Spleen (tissue), 11 donors: ENCODE data around the gene C19orf85. TPM values are rescaled to one million over a fixed set of nuclear protein-coding genes. Genes with fewer than 3 reads are reported as not detected.

Experiments used
- DNase-seq: peaks from one replicate; pipeline ENCODE4 v3.0.0-alpha.2; 2020
- H3K27ac ChIP-seq, 8 donors: fragments of 200-600 bp; sonication (generic) in 7 of 8; 1 replicate in 4 of 8; 2 replicates in 4 of 8; pipeline versions ENCODE4 v1.5.0 to v1.8.0; 2016 to 2021; ENCODE audit warnings: inconsistent platforms in 4 of 8, mild to moderate bottlenecking in 4 of 8, moderate library complexity in 1 of 8
- H3K27me3 ChIP-seq, 7 donors: fragments of 200-600 bp; sonication (generic) in 6 of 7; replicated peaks in 1 of 7; 1 replicate in 4 of 7; 2 replicates in 3 of 7; pipeline versions ENCODE4 v1.5.0 to v1.8.0; 2016 to 2021; ENCODE audit warnings: inconsistent platforms in 3 of 7, mild to moderate bottlenecking in 1 of 7
- H3K36me3 ChIP-seq, 6 donors: fragments of 200-600 bp; sonication (generic) in 5 of 6; 1 replicate in 4 of 6; 2 replicates in 2 of 6; pipeline versions ENCODE4 v1.5.0 to v1.8.0; 2016 to 2021; ENCODE audit warnings: inconsistent platforms in 2 of 6
- H3K4me1 ChIP-seq, 6 donors: fragments of 200-600 bp; sonication (generic) in 5 of 6; 1 replicate in 3 of 6; 2 replicates in 3 of 6; pipeline versions ENCODE4 v1.5.0 to v1.8.0; 2016 to 2021; ENCODE audit warnings: inconsistent platforms in 3 of 6
- H3K4me3 ChIP-seq, 8 donors: fragments of 200-600 bp; sonication (generic) in 7 of 8; 1 replicate in 4 of 8; 2 replicates in 4 of 8; pipeline versions ENCODE4 v1.5.0 to v1.8.0; 2016 to 2021; ENCODE audit warnings: inconsistent platforms in 4 of 8, mild to moderate bottlenecking in 4 of 8, moderate library complexity in 2 of 8
- H3K9me3 ChIP-seq, 8 donors: fragments of 200-600 bp; sonication (generic) in 7 of 8; 1 replicate in 4 of 8; 2 replicates in 4 of 8; pipeline versions ENCODE4 v1.5.0 to v1.8.0; 2016 to 2021; ENCODE audit warnings: inconsistent platforms in 4 of 8
- POLR2A ChIP-seq, 3 donors: fragments of 450-650 bp; IDR thresholded peaks; one replicate each; pipeline ENCODE4 v1.5.1; 2017; ENCODE audit warnings: antibody characterized with exemption in 3 of 3, mild to moderate bottlenecking in 1 of 3
- POLR2AphosphoS5 ChIP-seq, 3 donors: sonication (generic); formaldehyde crosslinking; IDR thresholded peaks; one replicate each; pipeline ENCODE4 v1.5.1; 2017; ENCODE audit warnings: antibody characterized with exemption in 3 of 3
- WGBS, 5 donors: extraction: QIAGEN DNeasy Blood & Tissue Kit in 3 of 5; methylation state at CpG; one replicate each; pipeline versions ENCODE4 v1.1.5 to v1.1.7; 2013 to 2018; 5-methylcytosine and 5-hydroxymethylcytosine counted together
- intact Hi-C: fragments of 100-400 bp; cut with DNase I; formaldehyde crosslinking; loops from one replicate; pipeline ENCODE4 v1.15.0; 2023; ENCODE audit warnings: low total_unique reads
- polyA plus RNA-seq, 3 donors: library from polyadenylated mRNA; stranded (reverse); fragments of 200-250 nt; gene quantifications; one replicate each; pipeline ENCODE4 v1.2.1, GENCODE V29; 2013
- total RNA-seq, 7 donors: library from RNA; depleted of rRNA in 3 of 7; stranded (reverse); fragments of >200 nt in 3 of 7; fragmentation: NEBNext Ultra II Directional in 4 of 7; extraction: Animal tissue kit (Norgen Biotek cat#: 25700) in 4 of 7; gene quantifications; one replicate each; pipeline versions ENCODE4 v1.1.0 to v1.2.1, GENCODE V29; 2016 to 2021
- TF ChIP-seq, protein P1 (sequence below), 11 experiments: fragments of 200-600 bp in 7 of 11; fragments of 450-650 bp in 4 of 11; sonication (generic) in 4 of 11; IDR thresholded peaks in 8 of 11; conservative IDR thresholded peaks in 3 of 11; 1 replicate in 7 of 11; 2 replicates in 4 of 11; pipeline versions ENCODE4 v1.4.0 to v1.8.0; 2016 to 2021; ENCODE audit warnings: antibody characterized with exemption in 11 of 11, inconsistent platforms in 4 of 11, mild to moderate bottlenecking in 1 of 11
- donor health status: healthy with polysubstance abuse.
- donor health status: DM: no; HTN: no; CAD: no; lungs with moderate emphysema.
- donor health status: DM: no; HTN: no; CAD: no.
- donor health status: Bipolar disorder and iron deficiency.
- donor health status: healthy.
- donor health status: DM: no; HTN: no; CAD: no.
- donor health status: DM: yes; HTN: yes; CAD: no.

C19orf85 gene
- total and polyA plus RNA-seq, 10 donors = not detected

DNA sequence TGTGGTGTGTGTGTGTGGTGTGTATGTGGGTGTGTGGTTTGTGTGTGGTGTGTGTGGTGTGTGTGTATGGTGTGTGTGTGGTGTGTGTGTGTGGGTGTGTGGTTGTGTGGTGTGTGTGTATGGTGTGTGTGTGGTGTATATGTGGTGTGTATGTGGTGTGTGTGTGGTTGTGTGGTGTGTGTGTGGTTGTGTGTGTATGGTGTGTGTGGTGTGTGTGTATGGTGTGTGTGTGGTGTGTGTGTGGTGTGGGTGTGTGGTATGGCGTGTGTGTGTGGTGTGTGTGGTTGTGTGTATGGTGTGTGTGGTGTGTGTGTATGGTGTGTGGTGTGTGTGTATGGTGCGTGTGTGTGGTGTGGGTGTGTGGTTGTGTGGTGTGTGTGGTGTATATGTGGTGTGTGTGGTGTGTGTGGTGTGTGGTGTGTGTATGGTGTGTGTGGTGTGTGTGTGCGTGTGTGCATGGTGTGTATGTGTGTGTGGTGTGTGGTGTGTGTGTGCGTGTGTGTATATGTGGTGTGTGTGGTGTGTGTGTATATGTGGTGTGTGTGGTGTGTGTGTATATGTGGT is 30.1 kb downstream of the C19orf85 start:
- H3K27ac ChIP-seq = no peak overlapping the region
- no peaks in the 10 kb centered on the region for H3K4me1 ChIP-seq
- H3K4me3 ChIP-seq = no peak overlapping the region
- TF ChIP-seq POLR2AphosphoS5 (IDR thresholded peaks at IDR 0.05) (no peak), POLR2A (IDR thresholded peaks at IDR 0.05) (no peak)
- TF ChIP-seq, protein P1, sequence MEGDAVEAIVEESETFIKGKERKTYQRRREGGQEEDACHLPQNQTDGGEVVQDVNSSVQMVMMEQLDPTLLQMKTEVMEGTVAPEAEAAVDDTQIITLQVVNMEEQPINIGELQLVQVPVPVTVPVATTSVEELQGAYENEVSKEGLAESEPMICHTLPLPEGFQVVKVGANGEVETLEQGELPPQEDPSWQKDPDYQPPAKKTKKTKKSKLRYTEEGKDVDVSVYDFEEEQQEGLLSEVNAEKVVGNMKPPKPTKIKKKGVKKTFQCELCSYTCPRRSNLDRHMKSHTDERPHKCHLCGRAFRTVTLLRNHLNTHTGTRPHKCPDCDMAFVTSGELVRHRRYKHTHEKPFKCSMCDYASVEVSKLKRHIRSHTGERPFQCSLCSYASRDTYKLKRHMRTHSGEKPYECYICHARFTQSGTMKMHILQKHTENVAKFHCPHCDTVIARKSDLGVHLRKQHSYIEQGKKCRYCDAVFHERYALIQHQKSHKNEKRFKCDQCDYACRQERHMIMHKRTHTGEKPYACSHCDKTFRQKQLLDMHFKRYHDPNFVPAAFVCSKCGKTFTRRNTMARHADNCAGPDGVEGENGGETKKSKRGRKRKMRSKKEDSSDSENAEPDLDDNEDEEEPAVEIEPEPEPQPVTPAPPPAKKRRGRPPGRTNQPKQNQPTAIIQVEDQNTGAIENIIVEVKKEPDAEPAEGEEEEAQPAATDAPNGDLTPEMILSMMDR (IDR thresholded peaks at IDR 0.05 in 8 of 11, conservative IDR thresholded peaks at IDR 0.05 in 3 of 11) = no peak
- no peaks in the 10 kb centered on the region for H3K36me3 ChIP-seq
- intact Hi-C loops = no loop called here
- no peaks in the 10 kb centered on the region for H3K9me3 ChIP-seq
- DNase-seq = no peak
- H3K27me3 ChIP-seq = peaks cover 3 to 90% (median 60%) of the 10 kb centered on the region in 7 donors
- 68 to 94% (median 76%) methylated on average over 4 of the region's 4 CpGs for WGBS, 5 donors

DNA sequence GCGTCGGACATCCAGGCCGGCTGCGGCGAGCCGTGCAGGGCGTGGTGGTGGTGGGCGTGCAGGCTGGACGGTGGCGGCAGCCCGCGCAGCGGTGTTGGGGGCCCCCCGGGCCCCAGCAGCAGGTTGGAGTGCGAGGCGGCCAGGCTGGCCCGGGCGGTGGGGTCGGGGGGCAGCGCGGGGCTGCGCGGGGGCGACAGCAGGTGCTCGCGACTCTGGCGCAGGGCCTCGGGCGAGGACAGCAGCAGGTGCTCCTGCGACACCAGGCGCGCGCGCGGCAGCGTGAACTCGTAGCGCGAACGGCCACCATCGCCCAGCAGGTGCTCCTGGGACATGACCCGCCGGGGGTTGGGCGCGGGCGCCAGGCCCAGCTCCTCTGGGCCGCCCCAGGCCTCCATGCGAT is 31.3 kb downstream of the C19orf85 start:
- Histone ChIP-seq H3K36me3 (no peaks in the 10 kb centered on the region), H3K27me3 (peaks cover 3 to 90% (median 52%) of the 10 kb centered on the region in 7 donors), H3K4me3 (no peak overlapping the region), H3K27ac (no peak overlapping the region), H3K9me3 (no peaks in the 10 kb centered on the region), H3K4me1 (no peaks in the 10 kb centered on the region)
- TF ChIP-seq POLR2A (IDR thresholded peaks at IDR 0.05) (no peak), POLR2AphosphoS5 (IDR thresholded peaks at IDR 0.05) (no peak)
- TF ChIP-seq, protein P1 (IDR thresholded peaks at IDR 0.05 in 8 of 11, conservative IDR thresholded peaks at IDR 0.05 in 3 of 11) = no peak
- intact Hi-C loops = no loop called here
- no peak for DNase-seq
- WGBS, 5 donors = 13 to 22% (median 17%) methylated on average over 18 to 48 of the region's 48 CpGs

DNA sequence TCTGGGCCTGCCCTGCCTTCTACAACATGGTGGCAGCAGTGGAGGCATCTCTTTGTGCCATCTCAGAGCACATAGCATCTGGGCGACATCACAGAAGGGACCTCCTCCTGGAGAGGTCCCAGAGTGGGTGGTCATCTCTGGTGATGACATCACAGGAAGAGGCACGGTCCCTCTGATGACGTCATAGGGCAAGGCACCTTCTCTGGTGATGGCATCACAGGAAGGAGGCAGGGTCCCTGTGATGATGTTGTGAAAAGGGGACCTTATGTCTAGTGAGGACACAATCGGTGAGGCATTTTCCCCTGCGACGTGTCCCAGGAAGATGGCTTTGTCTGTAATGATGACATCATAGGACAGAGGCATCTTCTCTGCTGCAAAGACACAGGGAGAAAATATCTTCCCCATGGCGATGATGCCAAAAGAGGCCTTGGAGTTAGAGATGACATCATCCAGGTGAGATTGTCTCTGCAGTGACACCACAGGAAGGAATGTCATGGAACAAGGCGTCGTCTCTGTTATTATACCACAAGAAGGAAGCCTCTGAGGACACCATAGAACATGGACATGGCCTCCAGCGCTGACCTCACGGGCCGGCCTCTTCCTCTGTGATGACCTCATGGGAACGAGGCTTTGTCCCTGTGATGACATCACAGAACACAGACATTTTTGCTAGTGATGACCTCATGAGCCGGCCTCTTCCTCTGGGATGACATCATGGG is 32.2 kb downstream of the C19orf85 start:
- TF ChIP-seq POLR2AphosphoS5 (IDR thresholded peaks at IDR 0.05) = no peak
- H3K9me3 ChIP-seq = no peaks in the 10 kb centered on the region

DNA sequence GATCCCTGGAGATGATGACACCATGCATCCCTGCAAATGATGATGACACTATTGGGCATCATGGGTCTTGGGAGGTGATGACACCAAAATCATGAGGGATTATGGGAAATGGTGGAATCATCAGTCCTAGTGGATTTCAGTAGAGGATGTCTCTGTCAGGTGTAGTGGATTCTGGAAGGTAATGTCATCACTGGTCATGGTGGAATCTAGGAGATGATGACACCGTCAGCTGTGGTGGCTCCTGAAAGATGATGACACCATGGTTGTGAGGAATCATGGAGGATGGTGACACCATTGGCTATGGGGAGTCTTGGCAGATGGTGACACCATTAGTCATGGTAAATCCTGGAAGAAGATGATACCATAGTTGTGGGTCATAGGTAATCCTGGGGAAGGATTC is 33.4 kb downstream of the C19orf85 start:
- 86 to 100% (median 92%) methylated on average over 1 of the region's 1 CpG for WGBS, 5 donors
- Histone ChIP-seq H3K27ac (no peak overlapping the region), H3K4me1 (no peaks in the 10 kb centered on the region), H3K36me3 (no peaks in the 10 kb centered on the region), H3K4me3 (no peak overlapping the region), H3K9me3 (no peaks in the 10 kb centered on the region), H3K27me3 (peaks cover 5 to 88% (median 39%) of the 10 kb centered on the region in 7 donors)
- TF ChIP-seq POLR2AphosphoS5 (IDR thresholded peaks at IDR 0.05) (no peak), POLR2A (IDR thresholded peaks at IDR 0.05) (no peak)
- TF ChIP-seq, protein P1 (IDR thresholded peaks at IDR 0.05 in 8 of 11, conservative IDR thresholded peaks at IDR 0.05 in 3 of 11) = no peak
- no peak for DNase-seq
- intact Hi-C loops = no loop called here

More for the DNA sequence above, 32.2 kb downstream of the C19orf85 start:
- intact Hi-C loops = no loop called here
- Histone ChIP-seq H3K36me3 (no peaks in the 10 kb centered on the region), H3K27me3 (peaks cover 3 to 89% (median 46%) of the 10 kb centered on the region in 7 donors), H3K4me1 (no peaks in the 10 kb centered on the region), H3K4me3 (no peak overlapping the region), H3K27ac (no peak overlapping the region)
- WGBS, 5 donors = 83 to 91% (median 86%) methylated on average over 14 of the region's 14 CpGs
- no peak for DNase-seq
